ENCODE data around the gene BOD1L1. TPM values are rescaled to one million over a fixed set of nuclear protein-coding genes. Genes with fewer than 3 reads are reported as not detected.

The BOD1L1 gene
- total RNA-seq, 1 experiment from 2014 or later = 14.3 TPM

DNA sequence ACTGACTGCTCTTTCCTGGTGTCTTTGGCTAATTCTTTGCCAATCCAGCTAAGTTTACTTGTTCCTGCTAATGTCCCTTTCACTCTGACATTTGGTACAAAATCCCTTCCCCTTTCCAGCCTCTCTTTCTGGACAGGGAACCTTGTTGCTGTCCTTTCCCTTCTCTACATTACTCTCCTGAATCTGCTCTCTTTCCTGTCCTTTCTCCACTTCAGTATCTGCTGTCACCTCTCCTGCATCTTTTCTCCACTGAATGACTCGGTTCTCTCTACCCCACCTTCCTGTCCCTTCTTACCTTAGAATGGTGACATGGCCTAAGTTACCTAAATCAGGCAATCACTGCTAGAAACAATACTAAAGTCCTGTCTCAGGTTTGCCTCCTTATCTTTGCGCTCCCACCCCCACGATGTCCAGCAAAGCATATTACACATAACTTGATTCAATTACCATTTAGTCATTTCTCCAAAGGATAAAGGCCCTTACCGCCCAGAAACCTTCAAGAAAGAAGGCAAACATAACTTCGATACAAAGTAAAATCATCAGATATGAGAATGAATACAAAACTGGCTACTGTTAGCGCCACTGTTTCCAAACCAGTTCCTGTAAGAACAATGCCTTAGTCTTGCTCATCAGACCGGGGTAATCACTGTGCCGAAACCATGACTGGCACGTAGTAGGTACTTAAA, 890 bp downstream of the BOD1L1 start:
- no peak for DNase-seq (ENCODE audit: extremely low read depth, low read depth)

DNA sequence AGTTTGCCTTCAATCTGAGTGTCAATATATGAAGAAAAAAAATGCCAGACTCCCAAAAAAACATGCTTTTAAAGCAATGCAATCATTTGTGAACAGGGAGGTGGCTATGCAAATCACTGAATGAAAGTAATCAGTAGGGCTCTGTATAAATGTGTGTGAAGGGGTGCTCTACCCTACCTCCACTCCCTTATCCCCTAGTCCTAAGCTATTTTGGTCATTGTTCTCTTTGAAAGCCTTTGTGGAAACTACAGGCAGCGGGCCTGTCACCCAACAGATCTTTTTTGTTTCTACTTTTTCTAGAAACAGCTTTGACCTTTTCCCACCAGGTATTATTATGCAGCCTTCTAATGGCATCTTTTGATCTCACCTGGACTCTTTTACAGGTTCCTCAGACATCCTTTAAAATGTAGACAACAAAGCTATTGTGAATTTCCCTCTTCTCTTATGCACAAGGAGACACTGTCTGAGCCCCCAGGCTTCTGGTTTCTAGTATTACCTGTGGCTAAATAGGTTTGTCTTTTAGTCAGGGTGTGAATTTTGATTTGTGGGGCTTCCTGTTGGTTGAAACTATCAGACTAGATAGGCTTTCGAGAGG, 9.2 kb downstream of the BOD1L1 start:
- no peak for DNase-seq (ENCODE audit: extremely low read depth, low read depth)

DNA sequence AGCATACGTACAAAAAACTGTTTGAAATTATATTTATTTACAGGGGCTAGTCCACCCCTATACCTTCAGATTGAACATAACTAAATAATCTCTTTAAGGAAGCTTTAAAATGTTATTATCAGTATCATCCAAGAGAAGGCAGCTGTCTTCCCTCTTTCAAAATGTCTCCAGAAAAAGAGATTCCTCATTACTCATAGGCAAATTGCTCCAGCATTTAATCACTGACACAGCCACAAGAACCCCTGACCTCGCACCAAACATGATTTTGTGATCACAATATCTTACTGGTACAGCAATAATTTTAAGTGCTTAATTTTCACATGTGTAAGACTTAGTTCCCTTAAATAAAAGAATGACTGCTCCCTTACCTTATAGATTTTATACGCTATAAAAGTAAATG, 9.7 kb downstream of the BOD1L1 start:
- no peak for DNase-seq (ENCODE audit: extremely low read depth, low read depth)

DNA sequence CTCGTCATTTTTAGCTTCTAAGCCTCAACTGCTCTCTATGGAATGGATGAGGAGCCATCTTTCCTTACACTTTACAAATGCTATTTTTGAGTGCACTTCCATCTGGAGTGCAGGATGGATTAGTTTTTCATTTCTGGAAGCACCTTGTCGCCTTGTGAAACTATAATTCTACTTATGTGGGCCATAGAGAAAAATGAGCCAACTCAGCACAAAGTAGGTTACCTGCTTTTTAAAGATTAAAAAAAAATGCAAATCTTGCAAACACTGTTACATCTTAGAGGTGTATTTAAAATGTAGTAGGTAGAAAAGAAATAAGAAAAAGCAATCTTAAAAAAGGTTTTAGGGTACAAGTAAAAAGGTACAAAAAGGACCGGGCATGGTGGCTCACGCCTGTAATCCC, 10.9 kb downstream of the BOD1L1 start:
- DNase-seq (ENCODE audit: extremely low read depth, low read depth) = no peak

DNA sequence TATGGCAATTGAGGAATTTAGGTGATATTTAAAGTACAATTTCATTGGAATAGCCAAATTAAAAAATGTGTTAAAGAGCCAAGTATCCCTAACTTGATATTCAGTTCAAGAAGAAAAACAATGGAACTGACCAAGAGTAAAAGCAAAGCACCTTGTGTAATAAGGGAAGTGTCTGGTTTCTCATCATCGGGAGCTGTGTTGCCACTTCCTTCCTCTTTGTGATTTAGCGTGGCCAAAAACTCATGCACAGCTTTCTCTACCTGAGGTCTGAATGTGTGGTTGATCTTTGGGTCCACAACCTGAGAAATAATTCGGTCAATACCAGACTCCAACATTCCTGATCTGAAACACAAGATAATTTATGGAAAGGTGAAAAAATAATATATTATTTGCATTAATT, 12.4 kb downstream of the BOD1L1 start:
- DNase-seq (ENCODE audit: extremely low read depth, low read depth) = no peak

DNA sequence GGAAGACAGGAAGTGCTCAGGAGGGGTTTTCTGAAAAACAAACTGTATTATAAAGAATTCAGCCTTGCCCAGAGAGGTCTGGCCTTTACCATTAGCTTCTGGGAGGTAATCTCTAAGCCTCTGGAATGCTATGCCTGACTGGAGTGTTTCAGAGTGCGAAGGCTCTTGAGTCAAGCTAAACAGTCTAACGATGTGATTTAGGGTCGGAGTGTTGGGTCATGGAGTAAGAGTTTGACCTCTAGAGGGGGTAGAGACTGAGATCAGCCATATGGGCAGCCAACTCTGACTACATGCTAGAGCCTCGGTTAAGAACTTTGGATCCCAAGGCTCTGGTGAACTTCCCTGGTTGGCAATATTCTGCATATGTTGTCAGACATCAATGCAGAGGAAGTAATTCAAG, 15.0 kb downstream of the BOD1L1 start:
- no peak for DNase-seq (ENCODE audit: extremely low read depth, low read depth)

DNA sequence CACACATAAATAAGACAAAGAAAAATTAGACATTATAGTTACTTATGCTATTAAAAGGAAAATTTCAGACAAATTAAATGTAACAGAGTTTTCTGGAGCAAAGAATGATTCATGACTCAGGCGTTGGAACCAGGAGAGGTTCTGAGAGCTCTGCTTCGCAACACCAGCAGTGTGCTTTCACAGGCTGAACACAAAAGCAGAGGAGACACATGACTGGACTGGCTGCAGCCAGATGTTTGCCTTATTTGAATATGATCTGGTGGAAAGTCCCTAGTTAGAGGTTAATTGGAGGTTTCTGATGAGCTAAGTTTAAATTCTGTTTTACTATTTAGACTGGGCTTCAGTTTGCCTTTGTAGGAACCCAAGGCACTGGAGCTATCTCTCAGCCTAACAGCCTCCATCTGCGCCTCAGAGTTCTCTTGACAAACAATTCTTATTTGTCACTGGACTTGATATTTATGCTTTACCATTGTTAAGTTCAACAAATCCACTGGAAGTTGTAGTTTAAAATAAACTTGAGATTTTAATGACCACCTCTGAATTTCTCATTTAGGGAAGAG, 16.2 kb downstream of the BOD1L1 start:
- DNase-seq (ENCODE audit: extremely low read depth, low read depth) = no peak

DNA sequence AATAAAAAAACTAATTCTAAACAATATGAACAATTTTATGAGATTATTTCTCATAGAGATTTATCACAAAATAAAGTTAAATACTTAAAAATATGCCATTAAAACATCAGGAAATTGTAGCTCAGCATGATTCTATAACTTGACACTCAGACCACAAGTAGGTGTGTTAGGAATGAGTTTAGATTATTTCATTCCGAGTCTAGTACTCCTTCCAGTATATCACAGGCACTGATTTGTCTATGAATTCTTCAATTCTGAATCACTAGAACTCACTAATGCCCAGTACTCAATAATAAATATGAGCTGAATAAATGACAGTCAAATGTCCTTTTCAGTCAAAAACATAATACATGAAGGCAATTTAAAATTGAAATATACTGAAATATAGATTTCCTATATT, 22.2 kb downstream of the BOD1L1 start:
- no peak for DNase-seq (ENCODE audit: extremely low read depth, low read depth)

DNA sequence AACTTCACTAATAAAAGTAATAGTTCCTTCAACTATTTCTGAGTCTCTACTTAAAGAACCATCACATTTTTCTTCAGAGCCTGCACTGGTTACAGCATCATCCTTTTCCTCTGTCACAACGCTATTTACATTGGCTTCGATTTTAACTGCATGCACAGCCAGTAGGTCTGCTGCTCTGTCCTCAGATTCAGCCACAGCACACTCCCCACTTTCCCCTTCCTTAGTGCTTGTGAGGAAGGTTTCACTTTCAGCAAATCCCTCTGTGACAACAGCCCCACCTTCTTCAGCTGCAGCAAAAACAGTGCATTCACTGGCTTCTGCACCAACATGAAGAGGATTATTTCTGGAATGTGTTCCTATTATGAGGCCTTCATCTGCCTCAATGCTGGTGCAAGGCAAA, 25.7 kb downstream of the BOD1L1 start:
- DNase-seq (ENCODE audit: extremely low read depth, low read depth) = no peak

DNA sequence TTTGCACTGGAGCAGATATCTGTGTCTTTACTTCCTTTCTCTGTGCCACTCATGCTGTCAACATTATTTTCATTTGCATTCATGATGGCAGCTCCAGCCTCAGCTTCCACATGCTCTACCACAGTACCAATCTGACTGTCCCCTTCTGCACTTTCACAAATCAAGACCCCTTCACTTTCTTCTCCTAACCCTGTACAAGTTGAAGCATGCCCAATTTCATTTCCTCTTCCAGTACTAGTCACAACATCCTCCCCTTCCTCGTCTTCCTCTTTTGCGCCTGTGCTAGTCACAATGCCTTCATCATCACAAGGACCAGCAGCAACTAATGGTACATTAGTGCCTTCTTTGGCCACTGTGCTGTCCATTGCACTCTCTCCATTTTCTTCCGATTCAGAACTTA, 26.5 kb downstream of the BOD1L1 start:
- no peak for DNase-seq (ENCODE audit: extremely low read depth, low read depth)

DNA sequence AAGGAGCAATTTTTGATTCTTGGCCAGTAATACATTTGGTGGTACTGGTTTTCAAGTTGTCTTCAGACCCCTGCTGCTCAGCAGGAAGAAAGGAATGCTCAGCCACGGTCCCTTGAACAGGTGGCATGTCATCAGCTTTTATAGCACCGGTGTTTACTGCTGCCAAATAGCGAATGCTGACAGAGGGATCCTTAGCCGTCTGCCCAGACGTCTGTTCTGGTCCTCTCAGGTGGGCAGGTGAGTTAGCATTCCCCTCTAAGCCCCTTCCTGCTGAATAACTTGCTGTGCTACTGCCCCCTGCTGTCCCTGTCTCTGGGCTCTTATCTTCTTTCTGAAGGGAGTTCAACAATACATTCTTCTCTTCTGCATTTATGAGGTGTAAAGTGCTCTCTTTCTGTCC, 28.4 kb downstream of the BOD1L1 start:
- DNase-seq (ENCODE audit: extremely low read depth, low read depth) = no peak

DNA sequence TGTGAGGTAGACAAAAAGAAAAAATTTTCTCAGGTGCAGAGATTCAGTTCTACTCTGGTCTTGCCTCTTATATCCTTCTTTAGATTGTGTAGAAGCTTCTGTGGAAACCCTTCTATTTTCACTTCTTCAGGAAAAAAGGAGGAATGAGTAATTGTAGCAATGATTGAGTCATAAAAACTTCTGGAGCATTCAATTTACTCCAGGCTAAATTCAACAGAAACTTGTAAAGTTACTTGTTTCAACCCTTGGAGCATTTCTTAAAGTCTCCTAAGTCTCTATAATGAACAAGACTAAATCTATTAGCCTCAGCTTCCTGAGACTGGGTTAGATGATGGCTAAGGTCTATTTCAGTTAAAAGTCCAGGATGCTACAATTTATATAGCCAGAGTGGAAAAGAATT, 29.9 kb downstream of the BOD1L1 start:
- no peak for DNase-seq (ENCODE audit: extremely low read depth, low read depth)

DNA sequence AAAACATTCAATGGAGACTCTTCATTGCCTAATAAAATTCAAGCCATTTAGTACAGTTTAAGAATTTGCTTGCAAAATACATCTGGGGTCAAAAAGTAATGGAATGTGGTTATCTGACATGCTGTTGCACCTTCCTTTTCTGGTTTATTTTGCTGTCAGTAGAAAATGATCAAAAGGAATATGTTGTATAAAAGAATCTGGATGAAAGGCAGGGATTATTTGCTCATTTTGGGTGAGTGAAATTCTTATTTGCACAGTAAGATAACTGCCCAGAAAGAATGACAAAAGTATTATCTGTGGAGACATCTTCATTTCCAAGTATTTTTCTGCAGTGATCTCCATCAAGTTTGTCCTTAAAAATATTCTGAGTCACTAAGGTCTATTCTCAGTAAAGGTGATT, 30.4 kb downstream of the BOD1L1 start:
- no peak for DNase-seq (ENCODE audit: extremely low read depth, low read depth)

DNA sequence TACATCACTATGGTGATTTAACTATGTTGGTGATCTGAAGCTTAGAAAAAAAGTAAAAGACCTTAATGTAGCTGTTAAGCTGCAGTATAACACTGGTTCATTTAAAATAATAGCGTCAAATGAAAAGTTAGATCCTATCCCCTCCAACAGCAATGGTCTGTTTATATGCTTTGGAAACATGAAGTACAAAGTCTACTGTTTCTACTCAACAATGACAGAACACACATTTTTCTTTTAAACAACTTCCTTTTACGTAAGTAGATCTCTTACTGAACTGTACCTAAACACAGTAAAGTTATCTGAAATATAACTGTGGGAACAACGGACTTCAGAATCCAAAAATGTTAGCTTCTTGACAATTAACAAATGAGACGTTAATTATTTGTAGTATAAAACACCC, 35.3 kb downstream of the BOD1L1 start:
- no peak for DNase-seq (ENCODE audit: extremely low read depth, low read depth)

DNA sequence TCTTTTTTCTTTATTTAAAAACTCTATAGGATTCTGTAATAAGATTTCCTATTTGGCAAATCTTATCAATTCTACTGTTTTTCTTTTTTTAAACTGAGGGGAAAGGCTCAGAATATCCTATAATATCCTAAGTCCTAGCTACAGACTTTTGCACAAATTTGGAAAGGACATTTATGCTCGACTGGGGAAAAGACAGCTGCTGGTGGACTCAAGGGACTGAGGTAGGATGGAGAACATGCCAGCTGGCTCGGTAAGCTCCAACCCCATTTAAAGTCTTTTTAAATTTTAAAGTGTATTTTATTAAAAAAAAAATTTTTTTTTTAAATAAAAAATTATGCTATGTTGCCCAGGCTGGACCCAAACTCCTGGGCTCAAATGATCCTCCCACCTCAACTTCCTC, 36.8 kb downstream of the BOD1L1 start:
- no peak for DNase-seq (ENCODE audit: extremely low read depth, low read depth)

DNA sequence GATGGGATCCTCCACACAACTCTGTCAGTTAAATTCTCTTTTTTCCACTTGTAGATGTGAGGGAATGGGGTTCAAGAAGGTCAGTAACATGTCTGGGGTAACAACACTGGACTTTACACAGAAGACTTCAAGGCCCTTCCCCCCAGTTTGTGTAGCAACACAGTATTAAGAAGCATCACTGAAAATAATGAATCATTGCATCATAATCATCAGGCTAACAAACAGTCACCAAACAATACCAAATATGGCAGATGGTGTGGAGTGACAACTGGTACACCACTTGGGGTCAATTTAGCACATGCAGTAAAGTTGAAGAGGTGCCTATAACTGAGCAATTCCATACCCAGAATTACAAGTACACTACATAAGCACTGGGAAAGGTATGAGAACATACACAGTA, 38.6 kb downstream of the BOD1L1 start:
- DNase-seq (ENCODE audit: extremely low read depth, low read depth) = no peak

DNA sequence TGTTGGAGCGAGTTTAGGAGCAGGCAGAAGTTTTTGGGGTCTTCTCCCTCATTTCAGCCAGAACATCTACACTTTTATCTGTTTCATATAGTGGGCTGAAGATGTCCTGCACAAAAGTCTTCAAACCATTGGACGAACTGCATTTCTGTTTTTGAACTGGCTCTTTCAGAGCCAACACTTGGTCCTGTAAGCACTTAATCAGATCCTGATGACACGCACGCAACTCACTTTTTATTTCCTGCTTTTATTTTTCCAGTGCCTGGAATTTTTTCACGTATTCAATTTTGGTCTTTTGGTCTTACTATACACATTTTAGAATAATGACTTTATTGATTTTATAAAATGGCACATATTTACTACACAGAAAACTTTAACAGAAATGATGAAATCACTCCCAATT, 43.0 kb downstream of the BOD1L1 start:
- DNase-seq (ENCODE audit: extremely low read depth, low read depth) = no peak

DNA sequence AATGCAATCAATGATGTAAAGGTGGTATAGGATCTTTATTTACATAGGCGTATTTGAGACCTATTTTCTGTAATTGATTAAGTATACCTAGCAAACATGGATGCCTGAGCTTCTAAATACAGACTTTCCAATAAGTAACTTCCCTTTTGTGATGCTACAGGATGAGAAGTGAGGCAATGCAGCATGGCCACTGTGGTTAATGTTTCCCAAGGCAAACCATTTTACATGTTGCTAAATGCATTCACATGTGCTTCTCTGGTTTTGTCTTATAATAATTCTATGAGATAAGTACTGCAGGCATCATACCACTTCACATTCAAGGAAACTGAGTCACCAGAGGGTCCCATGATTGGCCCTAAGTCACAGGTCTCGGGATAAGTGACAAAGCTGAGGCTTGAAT, 47.5 kb downstream of the BOD1L1 start:
- no peak for DNase-seq (ENCODE audit: extremely low read depth, low read depth)

DNA sequence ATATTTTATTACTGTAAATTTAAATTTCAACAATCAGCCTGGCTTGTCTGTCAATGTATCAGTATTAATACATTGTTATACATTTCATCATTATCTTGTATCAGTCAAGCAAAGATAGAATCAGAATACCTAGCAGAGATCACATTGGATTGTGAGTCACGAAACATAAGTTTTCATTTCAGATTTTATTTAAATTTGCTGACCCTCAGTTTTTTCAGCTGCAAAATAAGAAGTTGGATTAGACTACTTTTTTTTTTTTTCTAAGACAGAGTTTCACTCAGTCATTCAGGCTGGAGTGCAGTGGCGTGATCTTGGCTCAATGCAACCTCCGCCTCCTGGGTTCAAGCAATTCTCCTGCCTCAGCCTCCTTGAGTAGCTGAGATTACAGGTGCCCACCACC, 49.9 kb downstream of the BOD1L1 start:
- no peak for DNase-seq (ENCODE audit: extremely low read depth, low read depth)

DNA sequence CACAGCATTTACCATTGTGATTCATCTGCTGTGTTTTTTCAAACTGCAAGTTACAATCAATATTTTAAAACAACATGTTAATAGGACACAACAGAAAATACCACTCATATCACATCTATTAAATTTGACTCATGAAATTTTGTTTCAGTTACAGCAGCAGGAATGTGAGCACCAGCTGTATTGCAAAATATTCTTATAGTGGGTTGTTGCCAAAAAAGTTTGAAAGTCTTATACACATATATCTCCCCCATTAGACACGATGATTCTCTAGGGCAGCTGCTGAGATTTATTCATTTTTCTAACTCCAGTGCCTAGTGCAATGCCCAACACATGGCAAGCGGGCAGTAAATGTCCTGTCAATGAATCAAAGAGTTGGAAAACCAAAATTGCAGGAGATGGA, 56.6 kb downstream of the BOD1L1 start:
- no peak for DNase-seq (ENCODE audit: extremely low read depth, low read depth)

DNA sequence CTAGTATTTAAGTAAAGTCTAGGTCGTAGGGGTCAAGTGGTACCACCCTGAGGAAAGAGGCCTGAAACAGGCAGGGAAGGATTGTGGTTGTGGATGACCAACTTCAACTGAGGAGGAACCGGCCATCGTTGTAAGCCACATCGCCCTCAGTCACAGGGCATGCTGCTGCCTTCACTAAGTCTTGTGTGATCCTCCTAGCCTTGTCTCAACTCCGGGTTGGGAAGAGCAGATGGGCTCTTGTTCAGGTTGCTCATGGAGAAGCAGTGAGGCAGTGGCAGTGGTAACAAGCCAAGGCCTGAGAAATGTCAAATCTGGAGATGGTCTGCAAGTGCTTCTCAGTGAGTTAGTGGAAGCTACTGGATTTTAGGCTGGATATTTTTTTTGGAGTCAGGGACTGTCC, 60.4 kb downstream of the BOD1L1 start:
- no peak for DNase-seq (ENCODE audit: extremely low read depth, low read depth)

DNA sequence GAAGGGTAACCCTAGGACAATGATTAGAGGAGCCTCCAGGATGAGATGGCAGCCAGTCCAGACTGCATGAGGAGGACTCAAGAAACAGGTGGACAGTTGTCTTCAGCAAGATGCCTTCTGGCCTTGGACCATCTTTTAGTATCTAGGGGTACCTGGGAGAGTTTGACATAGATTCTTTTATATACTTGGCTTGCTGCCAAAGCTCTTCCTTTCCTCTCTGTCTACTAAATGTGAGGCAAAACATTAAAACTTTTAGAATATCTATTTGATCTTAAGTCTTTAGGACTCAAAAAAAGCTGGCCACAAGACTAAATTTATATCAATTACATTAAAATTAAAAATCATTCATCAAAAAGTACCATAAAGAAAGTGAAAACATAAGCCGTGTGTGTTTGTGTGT, 64.6 kb downstream of the BOD1L1 start:
- DNase-seq (ENCODE audit: extremely low read depth, low read depth) = no peak

DNA sequence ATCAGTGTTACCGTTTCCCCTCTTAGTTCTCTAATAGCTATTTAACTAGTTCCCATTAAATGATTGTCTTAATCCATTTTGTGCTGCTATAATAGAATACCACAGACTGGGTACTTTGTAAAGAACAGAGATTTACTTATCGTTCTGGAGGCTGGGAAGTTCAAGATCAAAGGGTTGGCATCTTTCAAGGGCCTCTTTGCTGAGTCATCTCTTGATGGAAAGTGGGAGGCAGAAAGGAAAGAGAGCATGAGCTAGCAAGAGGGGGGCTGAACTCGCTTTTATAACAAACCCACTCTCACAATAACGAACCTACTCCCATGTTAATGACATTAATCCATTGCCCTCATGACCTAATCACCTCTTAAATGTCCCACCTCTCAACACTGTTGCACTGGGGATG, 65.9 kb downstream of the BOD1L1 start:
- DNase-seq (ENCODE audit: extremely low read depth, low read depth) = no peak
